NB4 (cell line): ENCODE measurements around the gene YIPF1.
"Not testable (repeated sequence)": the region's sequence is repeated elsewhere in the genome, so short reads cannot be mapped to it uniquely, and the experiment has no call there.

Experiments used
- DNase-seq: peaks from one replicate; pipeline ENCODE4 v3.0.0; 2010; ENCODE audit warnings: low read depth
- H3K4me3 ChIP-seq: one replicate; pipeline ENCODE4 v1.5.1; 2011; ENCODE audit warnings: mild to moderate bottlenecking, low read depth, low read length, moderate library complexity
- CTCF ChIP-seq: IDR thresholded peaks from one replicate; pipeline ENCODE4 v1.5.1; 2012; ENCODE audit warnings: low read depth, low read length
- MAX ChIP-seq: IDR thresholded peaks from 2 replicates; pipeline ENCODE4 v1.6.1; 2011; ENCODE audit warnings: low read depth, low read length
- MYC ChIP-seq: IDR thresholded peaks from 2 replicates; pipeline ENCODE4 v1.6.1; 2011; ENCODE audit warnings: low read depth, low read length
- POLR2A ChIP-seq: IDR thresholded peaks from 2 replicates; pipeline ENCODE4 v1.6.1; 2011; ENCODE audit warnings: mild to moderate bottlenecking; ENCODE audit not compliant: insufficient read length; ENCODE audit errors: extremely low read depth

Gene YIPF1

GRCh38 chr1:53821380-53821779 is 68.2 kb downstream of the YIPF1 start:
- H3K4me3 ChIP-seq, result no peak overlapping the region
- TF ChIP-seq MAX, result no peak
- TF ChIP-seq MYC, result no peak
- TF ChIP-seq POLR2A, result no peak
- no peak for TF ChIP-seq CTCF
- no peak for DNase-seq

- no peak for TF ChIP-seq CTCF
- TF ChIP-seq POLR2A, result no peak
- TF ChIP-seq MYC, result no peak
- TF ChIP-seq MAX, result no peak
- DNase-seq, result no peak
- H3K4me3 ChIP-seq, result no peak overlapping the region
These were observed 70.2 kb downstream of the YIPF1 start for GRCh38 chr1:53819387-53819786.

GRCh38 chr1:53816584-53816983 is 73.0 kb downstream of the YIPF1 start:
- not testable (repeated sequence) for DNase-seq, H3K4me3 ChIP-seq

GRCh38 chr1:53815484-53815883 is 74.1 kb downstream of the YIPF1 start:
- not testable (repeated sequence) for H3K4me3 ChIP-seq, DNase-seq

- TF ChIP-seq MYC (no peak), CTCF (peak; percentile 26)
- H3K4me3 ChIP-seq, result no peak overlapping the region
- DNase-seq, result peak; percentile 37
These were observed 78.2 kb downstream of the YIPF1 start for GRCh38 chr1:53811414-53811851.

- no peak for DNase-seq
- no peak for TF ChIP-seq MYC
- TF ChIP-seq POLR2A, result no peak
- no peak for TF ChIP-seq MAX
- TF ChIP-seq CTCF, result no peak
- H3K4me3 ChIP-seq, result no peak overlapping the region
These were observed 79.1 kb downstream of the YIPF1 start for GRCh38 chr1:53810497-53810896.

GRCh38 chr1:53810007-53810406 is 79.6 kb downstream of the YIPF1 start:
- TF ChIP-seq CTCF, result no peak
- no peak for TF ChIP-seq MAX
- TF ChIP-seq MYC, result no peak
- TF ChIP-seq POLR2A, result no peak
- no peak overlapping the region for H3K4me3 ChIP-seq
- no peak for DNase-seq
